PC-3 (cell line): ENCODE results near the gene ZNF467. TPM values are rescaled to one million over a fixed set of nuclear protein-coding genes. Genes with fewer than 3 reads are reported as not detected.

Source experiments
- ATAC-seq: fragments of 200-7000 bp; cut with Tn5 transposase; 2 replicates; pipeline ENCODE4 v1.9.1; 2020; ENCODE audit warnings: mild to moderate bottlenecking, moderate library complexity
- BruUV-seq: library from RNA; stranded (reverse); fragments of 400-500 nt; replicated peaks from 2 replicates; lab custom pipeline; 2021; lab: Mats Ljungman, UMichigan
- CTCF ChIA-PET: fragments of 300-600 bp; sonication (Branson Sonifier 250); formaldehyde crosslinking; loops from one replicate; lab custom pipeline; 2022; ENCODE audit warnings: antibody characterized with exemption; lab: Charles Lee
- POLR2A ChIA-PET: fragments of 300-600 bp; sonication (Branson Sonifier 250); formaldehyde crosslinking; loops from one replicate; lab custom pipeline; 2022; ENCODE audit warnings: antibody characterized with exemption; ENCODE audit not compliant: unreplicated experiment; lab: Charles Lee
- DNase-seq: peaks from one replicate; pipeline ENCODE4 v3.0.0-alpha.2; 2015
- H2AFZ ChIP-seq: fragments of 300-600 bp; sonication (generic); 2 replicates; pipeline ENCODE4 v1.6.0; 2016; ENCODE audit warnings: antibody characterized with exemption, low read length
- H3F3A ChIP-seq: fragments of 300-600 bp; sonication (generic); one replicate; pipeline ENCODE4 v1.6.0; 2017; ENCODE audit warnings: antibody characterized with exemption, low read length, control low read depth, mild to moderate bottlenecking; ENCODE audit not compliant: unreplicated experiment
- H3K27ac ChIP-seq: fragments of 300-600 bp; sonication (generic); 2 replicates; pipeline ENCODE4 v1.5.1; 2016; ENCODE audit warnings: mild to moderate bottlenecking, low read length
- H3K27me3 ChIP-seq: fragments of 300-600 bp; sonication (generic); 2 replicates; pipeline ENCODE4 v1.6.1; 2016; ENCODE audit warnings: low read length, mixed read lengths
- H3K36me3 ChIP-seq: fragments of 300-600 bp; sonication (generic); 2 replicates; pipeline ENCODE4 v1.6.1; 2016; ENCODE audit warnings: low read depth, mixed run types, low read length, mixed read lengths
- H3K4me1 ChIP-seq: fragments of 300-600 bp; sonication (generic); 2 replicates; pipeline ENCODE4 v1.5.1; 2016; ENCODE audit warnings: low read length; ENCODE audit not compliant: insufficient read depth
- H3K4me2 ChIP-seq: fragments of 300-600 bp; sonication (generic); 2 replicates; pipeline ENCODE4 v1.6.0; 2016; ENCODE audit warnings: low read length
- H3K4me3 ChIP-seq: fragments of 300-600 bp; sonication (generic); 2 replicates; pipeline ENCODE4 v1.5.1; 2016; ENCODE audit warnings: mild to moderate bottlenecking, low read length, mixed read lengths
- H3K79me2 ChIP-seq: fragments of 300-600 bp; sonication (generic); 2 replicates; pipeline ENCODE4 v1.6.1; 2017; ENCODE audit warnings: low read length, mixed read lengths
- H3K9ac ChIP-seq: fragments of 300-600 bp; sonication (generic); 2 replicates; pipeline ENCODE4 v1.6.0; 2016; ENCODE audit warnings: mild to moderate bottlenecking, low read length
- H3K9me2 ChIP-seq: fragments of 300-600 bp; sonication (generic); replicated peaks from 2 replicates; pipeline ENCODE4 v1.6.1; 2016; ENCODE audit warnings: mixed run types, low read length, mixed read lengths
- H3K9me3 ChIP-seq: fragments of 300-600 bp; sonication (generic); 2 replicates; pipeline ENCODE4 v1.6.1; 2016; ENCODE audit warnings: low read length, mixed read lengths
- H4K20me1 ChIP-seq: fragments of 300-600 bp; sonication (generic); 2 replicates; pipeline ENCODE4 v1.6.1; 2016; ENCODE audit warnings: low read length, mixed read lengths
- CTCF ChIP-seq: fragments of 300-600 bp; sonication (generic); conservative IDR thresholded peaks from 2 replicates; pipeline ENCODE4 v1.5.1; 2017; ENCODE audit warnings: antibody characterized with exemption, low read depth, mild to moderate bottlenecking, low read length
- EZH2 ChIP-seq: fragments of 300-600 bp; sonication (generic); IDR thresholded peaks from one replicate; pipeline ENCODE4 v1.6.1; 2017; ENCODE audit warnings: antibody characterized with exemption, mild to moderate bottlenecking, low read length; ENCODE audit not compliant: unreplicated experiment
- EZH2phosphoT487 ChIP-seq: fragments of 300-600 bp; sonication (generic); IDR thresholded peaks from 2 replicates; pipeline ENCODE4 v1.6.1; 2018; ENCODE audit warnings: mild to moderate bottlenecking, antibody characterized with exemption, low read length, borderline replicate concordance
- intact Hi-C: fragments of 100-400 bp; cut with micrococcal nuclease; formaldehyde crosslinking; loops from 2 replicates; pipeline ENCODE4 v1.9.0; 2023
- total RNA-seq: library from RNA; depleted of rRNA; stranded (reverse); fragments of >200 nt; gene quantifications from 2 replicates; pipeline ENCODE4 v1.2.3, GENCODE V29; 2014

Gene ZNF467
- total RNA-seq, 1 experiment from 2014 or later: 6.3 TPM

DNA sequence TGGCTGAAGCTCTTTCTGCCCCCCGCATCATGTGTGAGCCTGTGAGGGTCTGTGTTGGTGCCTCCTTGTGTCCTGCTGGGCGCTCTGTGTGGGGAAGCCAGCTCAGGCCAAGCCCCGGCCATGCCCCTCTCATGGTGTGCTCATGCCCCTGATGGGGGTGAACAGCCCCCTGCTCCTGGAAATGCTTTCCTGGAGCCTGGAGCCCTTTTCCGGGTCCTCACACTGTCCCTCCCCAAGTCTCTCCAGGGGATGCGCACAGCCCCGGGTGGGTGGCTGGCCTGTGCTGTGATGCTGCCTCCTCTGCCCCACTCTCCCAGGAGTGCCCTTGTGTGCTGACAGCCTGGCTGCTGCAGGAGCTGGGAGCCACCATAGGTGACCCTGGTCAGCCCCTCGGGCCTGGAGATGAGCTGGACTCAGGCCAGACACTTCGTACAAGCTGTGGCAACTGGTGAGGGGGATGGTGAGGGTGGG, 43.9 kb upstream of the ZNF467 start:
- Histone ChIP-seq H3K27me3 (no peaks in the 10 kb centered on the region), H3K9me2 (no peaks in the 10 kb centered on the region), H3K4me1 (no peaks in the 10 kb centered on the region), H3K27ac (no peak overlapping the region), H4K20me1 (no peaks in the 10 kb centered on the region), H3K9me3 (no peaks in the 10 kb centered on the region), H3K4me3 (no peak overlapping the region), H3K4me2 (no peak overlapping the region), H2AFZ (no peak overlapping the region), H3K9ac (no peak overlapping the region), H3K79me2 (no peaks in the 10 kb centered on the region), H3F3A (no peaks in the 10 kb centered on the region), H3K36me3 (no peaks in the 10 kb centered on the region)
- ChIA-PET CTCF (no interaction called here), POLR2A (no interaction called here)
- ATAC-seq (no peak), DNase-seq (no peak)
- BruUV-seq: no TSS peak
- TF ChIP-seq EZH2 (no peak), CTCF (no peak), EZH2phosphoT487 (no peak)
- intact Hi-C loops: no loop called here

GRCh38 chr7:149816794-149817193, 43.4 kb upstream of the ZNF467 start:
- Histone ChIP-seq H3F3A (no peaks in the 10 kb centered on the region), H3K4me2 (no peak overlapping the region), H2AFZ (no peak overlapping the region), H3K36me3 (no peaks in the 10 kb centered on the region), H3K4me1 (no peaks in the 10 kb centered on the region), H3K9me2 (no peaks in the 10 kb centered on the region), H3K79me2 (no peaks in the 10 kb centered on the region), H3K27me3 (no peaks in the 10 kb centered on the region), H3K9me3 (no peaks in the 10 kb centered on the region), H3K9ac (no peak overlapping the region), H3K27ac (no peak overlapping the region), H3K4me3 (no peak overlapping the region), H4K20me1 (no peaks in the 10 kb centered on the region)
- no TSS peak for BruUV-seq
- ChIA-PET POLR2A (no interaction called here), CTCF (no interaction called here)
- intact Hi-C loops: no loop called here
- DNase-seq: no peak
- no peak for TF ChIP-seq CTCF
- no peak for TF ChIP-seq EZH2
- no peak for TF ChIP-seq EZH2phosphoT487
- no peak for ATAC-seq

GRCh38 chr7:149816267-149816751, 42.9 kb upstream of the ZNF467 start:
- Histone ChIP-seq H3K9ac (no peak overlapping the region), H3K27ac (no peak overlapping the region), H2AFZ (no peak overlapping the region), H3K79me2 (no peaks in the 10 kb centered on the region), H3K4me2 (no peak overlapping the region), H3K9me2 (no peaks in the 10 kb centered on the region), H3K36me3 (no peaks in the 10 kb centered on the region), H3K4me1 (no peaks in the 10 kb centered on the region), H3F3A (no peaks in the 10 kb centered on the region), H3K27me3 (no peaks in the 10 kb centered on the region), H3K4me3 (no peak overlapping the region), H4K20me1 (no peaks in the 10 kb centered on the region), H3K9me3 (no peaks in the 10 kb centered on the region)
- ChIA-PET POLR2A (no interaction called here), CTCF (no interaction called here)
- ATAC-seq: no peak
- no peak for TF ChIP-seq EZH2phosphoT487
- no peak for TF ChIP-seq CTCF
- TF ChIP-seq EZH2: no peak
- no TSS peak for BruUV-seq
- DNase-seq: no peak
- intact Hi-C loops: no loop called here
